Stomach (tissue), 9 donors: ENCODE data around the gene HPD. TPM values are rescaled to one million over a fixed set of nuclear protein-coding genes. Genes with fewer than 3 reads are reported as not detected.
A peak's percentile ranks its signal among the peaks of the same experiment; 100 is the strongest.
"Not testable (repeated sequence)": the region's sequence is repeated elsewhere in the genome, so short reads cannot be mapped to it uniquely, and the experiment has no call there.

Experiments
- DNase-seq, 2 donors: peaks; one replicate each; pipeline versions ENCODE4 v3.0.0 to v3.0.0-alpha.2; 2013 to 2019
- H3K27ac ChIP-seq, 5 donors: fragments of 200-600 bp in 4 of 5; sonication (generic) in 4 of 5; one replicate each; pipeline ENCODE4 v1.5.1; 2013 to 2019; ENCODE audit warnings: mild to moderate bottlenecking in 1 of 5, moderate library complexity in 1 of 5
- H3K27me3 ChIP-seq, 3 donors: fragments of 200-600 bp; sonication (generic); one replicate each; pipeline ENCODE4 v1.5.1; 2017 to 2019; ENCODE audit warnings: mixed run types in 1 of 3
- H3K36me3 ChIP-seq, 4 donors: fragments of 200-600 bp; sonication (generic); 1 replicate in 3 of 4; 2 replicates in 1 of 4; pipeline ENCODE4 v1.5.1; 2016 to 2019
- H3K4me1 ChIP-seq, 4 donors: fragments of 200-600 bp; sonication (generic); one replicate each; pipeline ENCODE4 v1.5.1; 2016 to 2019
- H3K4me3 ChIP-seq, 4 donors: fragments of 200-600 bp; sonication (generic) in 3 of 4; one replicate each; pipeline ENCODE4 v1.5.1; 2016 to 2019; ENCODE audit warnings: mild to moderate bottlenecking in 1 of 4
- H3K9me3 ChIP-seq, 4 donors: fragments of 200-600 bp; sonication (generic); one replicate each; pipeline ENCODE4 v1.5.1; 2016 to 2019
- CTCF ChIP-seq, 7 experiments: fragments of 450-650 bp in 4 of 7; fragments of 200-600 bp in 3 of 7; sonication (generic) in 3 of 7; IDR thresholded peaks; one replicate each; pipeline ENCODE4 v1.5.1; 2016 to 2019; ENCODE audit warnings: antibody characterized with exemption in 7 of 7, control low read depth in 2 of 7, mild to moderate bottlenecking in 1 of 7
- EP300 ChIP-seq: sonication (generic); formaldehyde crosslinking; IDR thresholded peaks from one replicate; pipeline ENCODE4 v1.6.1; 2017; ENCODE audit warnings: antibody characterized with exemption
- POLR2A ChIP-seq, 4 donors: fragments of 450-650 bp; IDR thresholded peaks; one replicate each; pipeline ENCODE4 v1.6.1; 2016; ENCODE audit warnings: antibody characterized with exemption in 4 of 4, control low read depth in 2 of 4, mild to moderate bottlenecking in 1 of 4, moderate library complexity in 1 of 4
- POLR2AphosphoS5 ChIP-seq, 3 donors: sonication (generic); formaldehyde crosslinking; IDR thresholded peaks; one replicate each; pipeline ENCODE4 v1.6.1; 2016; ENCODE audit warnings: antibody characterized with exemption in 3 of 3
- WGBS, 5 donors: extraction: QIAGEN DNeasy Blood & Tissue Kit in 3 of 5; methylation state at CpG; one replicate each; pipeline versions ENCODE4 v1.1.5 to v1.1.7; 2013 to 2018; 5-methylcytosine and 5-hydroxymethylcytosine counted together
- intact Hi-C: fragments of 100-400 bp; cut with DNase I; formaldehyde crosslinking; loops from one replicate; pipeline ENCODE4 v1.15.1; 2023; ENCODE audit warnings: low total_unique reads
- polyA plus RNA-seq, 3 donors: library from polyadenylated mRNA; stranded (reverse); fragments of 200-250 nt; gene quantifications; one replicate each; pipeline ENCODE4 v1.2.3, GENCODE V29; 2013
- total RNA-seq, 5 donors: library from RNA; depleted of rRNA; stranded (reverse); fragments of >200 nt; gene quantifications; one replicate each; pipeline versions ENCODE4 v1.1.0 to v1.2.3, GENCODE V29; 2014 to 2016
- donor health status: healthy with polysubstance abuse.
- donor health status: Bipolar disorder and iron deficiency.
- donor health status: healthy.

The HPD gene
- total and polyA plus RNA-seq, 8 donors = 0.40 to 3.1 (median 0.73) TPM; not detected in 5

GRCh38 chr12:121866331-121866730, 7.7 kb upstream of the HPD start:
- TF ChIP-seq CTCF (IDR thresholded peaks at IDR 0.05) = no peak
- TF ChIP-seq POLR2AphosphoS5 (IDR thresholded peaks at IDR 0.05) = no peak
- TF ChIP-seq EP300 = no peak
- TF ChIP-seq POLR2A (IDR thresholded peaks at IDR 0.05) = no peak
- 64 to 74% (median 70%) methylated on average over 4 of the region's 4 CpGs for WGBS, 5 donors
- Histone ChIP-seq H3K27me3 (no peaks in the 10 kb centered on the region), H3K27ac (no peak overlapping the region), H3K36me3 (no peaks in the 10 kb centered on the region), H3K4me3 (no peak overlapping the region), H3K9me3 (no peaks in the 10 kb centered on the region), H3K4me1 (peaks cover 0 to 8% (median 4%) of the 10 kb centered on the region in 4 donors)
- intact Hi-C loops = no loop called here
- DNase-seq = peak in 1 of 2 donors; percentile 26

GRCh38 chr12:121861636-121862254, 3.1 kb upstream of the HPD start:
- Histone ChIP-seq H3K4me1 (peaks cover 17 to 47% (median 28%) of the 10 kb centered on the region in 4 donors), H3K9me3 (no peaks in the 10 kb centered on the region), H3K4me3 (no peak overlapping the region), H3K27me3 (no peaks in the 10 kb centered on the region), H3K36me3 (no peaks in the 10 kb centered on the region), H3K27ac (peak overlapping the region in 2 of 5 donors; percentile 44 to 91)
- 22 to 39% (median 36%) methylated on average over 11 of the region's 11 CpGs for WGBS, 5 donors
- DNase-seq = peak in 1 of 2 donors; percentile 10
- TF ChIP-seq POLR2A (IDR thresholded peaks at IDR 0.05) (no peak), EP300 (no peak), POLR2AphosphoS5 (IDR thresholded peaks at IDR 0.05) (no peak), CTCF (IDR thresholded peaks at IDR 0.05) (no peak)
- intact Hi-C loops = no loop called here

GRCh38 chr12:121860699-121861098, 2.0 kb upstream of the HPD start:
- DNase-seq, H3K36me3 ChIP-seq, H3K27me3 ChIP-seq, H3K4me3 ChIP-seq, intact Hi-C loops, H3K9me3 ChIP-seq: not testable (repeated sequence)
- H3K27ac ChIP-seq = peak overlapping the region in 2 of 5 donors; percentile 77 to 91
- peaks cover 17 to 47% (median 28%) of the 10 kb centered on the region in 4 donors for H3K4me1 ChIP-seq
- WGBS, 5 donors = 94 to 98% (median 95%) methylated on average over 4 of the region's 4 CpGs

GRCh38 chr12:121860257-121860656, 1.6 kb upstream of the HPD start:
- no peak for TF ChIP-seq CTCF (IDR thresholded peaks at IDR 0.05)
- TF ChIP-seq POLR2A (IDR thresholded peaks at IDR 0.05) = no peak
- peak overlapping the region in 4 of 5 donors; percentile 77 to 91 (median 85) for H3K27ac ChIP-seq
- no peaks in the 10 kb centered on the region for H3K9me3 ChIP-seq
- DNase-seq = no peak
- intact Hi-C loops = no loop called here
- H3K4me1 ChIP-seq = peaks cover 17 to 47% (median 28%) of the 10 kb centered on the region in 4 donors
- no peaks in the 10 kb centered on the region for H3K27me3 ChIP-seq
- no peaks in the 10 kb centered on the region for H3K36me3 ChIP-seq
- H3K4me3 ChIP-seq = no peak overlapping the region
- 77 to 100% (median 86%) methylated on average over 1 of the region's 1 CpG for WGBS, 5 donors

- WGBS, 5 donors = 88 to 98% (median 91%) methylated on average over 9 to 10 of the region's 10 CpGs
- no peak for TF ChIP-seq POLR2AphosphoS5 (IDR thresholded peaks at IDR 0.05)
- no peak for TF ChIP-seq CTCF (IDR thresholded peaks at IDR 0.05)
- no peak for TF ChIP-seq POLR2A (IDR thresholded peaks at IDR 0.05)
- TF ChIP-seq EP300 = no peak
- DNase-seq = no peak
- no peaks in the 10 kb centered on the region for H3K36me3 ChIP-seq
- intact Hi-C loops = no loop called here
- H3K4me1 ChIP-seq = peaks cover 17 to 47% (median 28%) of the 10 kb centered on the region in 4 donors
- H3K27ac ChIP-seq = peak overlapping the region in 4 of 5 donors; percentile 77 to 91 (median 85)
- no peak overlapping the region for H3K4me3 ChIP-seq
- H3K9me3 ChIP-seq = no peaks in the 10 kb centered on the region
- no peaks in the 10 kb centered on the region for H3K27me3 ChIP-seq
These were observed 369 bp downstream of the HPD start for GRCh38 chr12:121858318-121858661.
